ENCODE measurements around the gene C2orf92. TPM values are rescaled to one million over a fixed set of nuclear protein-coding genes. Genes with fewer than 3 reads are reported as not detected.

The C2orf92 gene
- total RNA-seq, 1 experiment from 2014 or later = 5.3 TPM

- BruUV-seq (replicated peaks) = no TSS peak
- H3K9me3 Mint-ChIP-seq (ENCODE audit: unreplicated experiment) = peaks cover 26% of the 10 kb centered on the region
- ChIA-PET POLR2A (interaction anchor here (1.3 to 1.5 kb wide), 3 partner anchors 8 to 11 kb away, joined by 4 to 5 read pairs (median 5); partner anchors contain the start of gene COX5B), CTCF (no interaction called here)
- DNase-seq (ENCODE audit: unreplicated experiment) = no peak
- H3K4me1 Mint-ChIP-seq (ENCODE audit: insufficient read depth, unreplicated experiment) = no peaks in the 10 kb centered on the region
- intact Hi-C loops (cut with micrococcal nuclease) = no loop called here
- H3K27ac Mint-ChIP-seq (ENCODE audit: low read depth, unreplicated experiment) = no peak overlapping the region
- TF ChIP-seq CTCF (IDR thresholded peaks at IDR 0.05; ENCODE audit: unreplicated experiment) = no peak
- H3K36me3 Mint-ChIP-seq (ENCODE audit: insufficient read depth, unreplicated experiment) = peaks cover 31% of the 10 kb centered on the region
- no peak overlapping the region for H3K4me3 Mint-ChIP-seq (ENCODE audit: unreplicated experiment)
- H3K27me3 Mint-ChIP-seq (ENCODE audit: insufficient read depth, unreplicated experiment) = no peaks in the 10 kb centered on the region
Observed at GRCh38 chr2:97654309-97654708, 15.2 kb upstream of the C2orf92 start.

GRCh38 chr2:97654791-97655190 lies 14.7 kb upstream of the C2orf92 start:
- peaks cover 26% of the 10 kb centered on the region for H3K9me3 Mint-ChIP-seq (ENCODE audit: unreplicated experiment)
- no peak for TF ChIP-seq CTCF (IDR thresholded peaks at IDR 0.05; ENCODE audit: unreplicated experiment)
- intact Hi-C loops (cut with micrococcal nuclease) = no loop called here
- no peaks in the 10 kb centered on the region for H3K4me1 Mint-ChIP-seq (ENCODE audit: insufficient read depth, unreplicated experiment)
- ChIA-PET POLR2A (interaction anchor here (1.4 to 1.5 kb wide), 2 partner anchors 9 to 10 kb away, joined by 4 to 5 read pairs; partner anchors contain the start of gene COX5B), CTCF (interaction anchor here (0.9 kb wide), 1 partner anchor 22 kb away, joined by 3 read pairs; no protein-coding TSS in a partner anchor)
- H3K4me3 Mint-ChIP-seq (ENCODE audit: unreplicated experiment) = no peak overlapping the region
- H3K27me3 Mint-ChIP-seq (ENCODE audit: insufficient read depth, unreplicated experiment) = no peaks in the 10 kb centered on the region
- no peak overlapping the region for H3K27ac Mint-ChIP-seq (ENCODE audit: low read depth, unreplicated experiment)
- no TSS peak for BruUV-seq (replicated peaks)
- no peak for DNase-seq (ENCODE audit: unreplicated experiment)
- peaks cover 26% of the 10 kb centered on the region for H3K36me3 Mint-ChIP-seq (ENCODE audit: insufficient read depth, unreplicated experiment)

- TF ChIP-seq CTCF (IDR thresholded peaks at IDR 0.05; ENCODE audit: unreplicated experiment) = no peak
- Mint-ChIP-seq H3K36me3 (ENCODE audit: insufficient read depth, unreplicated experiment) (peaks cover 16% of the 10 kb centered on the region), H3K27me3 (ENCODE audit: insufficient read depth, unreplicated experiment) (no peaks in the 10 kb centered on the region), H3K9me3 (ENCODE audit: unreplicated experiment) (peaks cover 26% of the 10 kb centered on the region), H3K27ac (ENCODE audit: low read depth, unreplicated experiment) (no peak overlapping the region), H3K4me3 (ENCODE audit: unreplicated experiment) (no peak overlapping the region), H3K4me1 (ENCODE audit: insufficient read depth, unreplicated experiment) (no peaks in the 10 kb centered on the region)
- CTCF ChIA-PET = interaction anchor here (0.5 to 0.6 kb wide), 2 partner anchors 91 to 241 kb away, joined by 3 read pairs; no protein-coding TSS in a partner anchor
- POLR2A ChIA-PET = no interaction called here
- BruUV-seq (replicated peaks) = TSS peak; percentile 18
- no peak for DNase-seq (ENCODE audit: unreplicated experiment)
- intact Hi-C loops (cut with micrococcal nuclease) = no loop called here
Observed at GRCh38 chr2:97656129-97656755, 13.3 kb upstream of the C2orf92 start.

GRCh38 chr2:97656905-97657587 lies 12.5 kb upstream of the C2orf92 start:
- no peak for DNase-seq (ENCODE audit: unreplicated experiment)
- H3K9me3 Mint-ChIP-seq (ENCODE audit: unreplicated experiment) = peaks cover 26% of the 10 kb centered on the region
- intact Hi-C loops (cut with micrococcal nuclease) = no loop called here
- H3K36me3 Mint-ChIP-seq (ENCODE audit: insufficient read depth, unreplicated experiment) = peaks cover 16% of the 10 kb centered on the region
- no peak overlapping the region for H3K4me3 Mint-ChIP-seq (ENCODE audit: unreplicated experiment)
- H3K27me3 Mint-ChIP-seq (ENCODE audit: insufficient read depth, unreplicated experiment) = no peaks in the 10 kb centered on the region
- POLR2A ChIA-PET = interaction anchor here (1.5 kb wide), 1 partner anchor 11 kb away, joined by 8 read pairs; the partner anchor contains the start of gene COX5B
- BruUV-seq (replicated peaks) = no TSS peak
- CTCF ChIA-PET = interaction anchor here (0.6 to 1.2 kb wide), 3 partner anchors 19 to 240 kb away, joined by 3 read pairs; no protein-coding TSS in a partner anchor
- H3K27ac Mint-ChIP-seq (ENCODE audit: low read depth, unreplicated experiment) = no peak overlapping the region
- H3K4me1 Mint-ChIP-seq (ENCODE audit: insufficient read depth, unreplicated experiment) = peaks cover 7% of the 10 kb centered on the region
- no peak for TF ChIP-seq CTCF (IDR thresholded peaks at IDR 0.05; ENCODE audit: unreplicated experiment)

Data from MCF 10A (cell line).